GM06990 (cell line): ENCODE measurements around the gene PRELID1.
"Not testable (repeated sequence)": the region's sequence is repeated elsewhere in the genome, so short reads cannot be mapped to it uniquely, and the experiment has no call there.

Experiments
- DNase-seq: peaks from one replicate; pipeline ENCODE4 v3.0.0-alpha.2; 2011; ENCODE audit not compliant: insufficient read length; ENCODE audit errors: extremely low read depth
- H3K27me3 ChIP-seq: replicated peaks from 2 replicates; pipeline ENCODE4 v1.6.0; 2011; ENCODE audit warnings: low read length; ENCODE audit not compliant: control insufficient read depth, insufficient read depth
- H3K36me3 ChIP-seq: 2 replicates; pipeline ENCODE4 v1.5.1; 2011; ENCODE audit warnings: low read length; ENCODE audit not compliant: control insufficient read depth, insufficient read depth
- H3K4me3 ChIP-seq: replicated peaks from 2 replicates; pipeline ENCODE4 v1.5.1; 2011; ENCODE audit warnings: low read depth, mild to moderate bottlenecking, control low read depth, low read length
- TF ChIP-seq, protein P1 (sequence below): IDR thresholded peaks from 2 replicates; pipeline ENCODE4 v1.5.1; 2011; ENCODE audit warnings: low read length, control low read depth, mild to moderate bottlenecking, inconsistent platforms; ENCODE audit not compliant: insufficient read depth, poor library complexity, severe bottlenecking

PRELID1 gene

DNA sequence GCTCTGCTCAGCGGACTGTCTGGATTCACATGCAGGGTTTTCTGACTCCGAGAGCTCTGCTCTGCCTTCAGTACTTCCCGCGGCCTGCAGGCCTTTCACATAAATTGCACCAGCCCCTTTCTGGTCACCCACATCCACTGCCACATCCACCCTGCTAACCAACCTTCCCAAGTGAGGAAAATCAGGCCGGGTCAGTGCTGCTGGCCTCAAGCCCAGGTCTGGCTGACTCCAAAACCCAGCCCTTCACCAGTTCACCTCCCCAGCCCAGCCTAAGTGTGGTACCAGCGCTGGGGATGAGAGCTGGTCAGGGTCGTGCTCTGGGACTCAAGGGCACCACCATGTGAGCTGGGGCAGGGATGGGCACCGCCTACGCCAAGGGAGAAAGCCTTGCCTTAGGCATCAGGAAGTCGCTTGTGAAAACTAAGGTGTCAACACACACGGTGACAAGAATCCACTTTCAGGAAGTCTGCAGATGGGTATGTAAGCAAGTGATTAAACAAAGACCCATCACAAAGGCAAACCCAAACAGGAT lies 35.6 kb downstream of the PRELID1 start:
- H3K27me3 ChIP-seq: no peaks in the 10 kb centered on the region
- H3K4me3 ChIP-seq: no peak overlapping the region
- DNase-seq: no peak
- peaks cover 46% of the 10 kb centered on the region for H3K36me3 ChIP-seq
- TF ChIP-seq, protein P1, sequence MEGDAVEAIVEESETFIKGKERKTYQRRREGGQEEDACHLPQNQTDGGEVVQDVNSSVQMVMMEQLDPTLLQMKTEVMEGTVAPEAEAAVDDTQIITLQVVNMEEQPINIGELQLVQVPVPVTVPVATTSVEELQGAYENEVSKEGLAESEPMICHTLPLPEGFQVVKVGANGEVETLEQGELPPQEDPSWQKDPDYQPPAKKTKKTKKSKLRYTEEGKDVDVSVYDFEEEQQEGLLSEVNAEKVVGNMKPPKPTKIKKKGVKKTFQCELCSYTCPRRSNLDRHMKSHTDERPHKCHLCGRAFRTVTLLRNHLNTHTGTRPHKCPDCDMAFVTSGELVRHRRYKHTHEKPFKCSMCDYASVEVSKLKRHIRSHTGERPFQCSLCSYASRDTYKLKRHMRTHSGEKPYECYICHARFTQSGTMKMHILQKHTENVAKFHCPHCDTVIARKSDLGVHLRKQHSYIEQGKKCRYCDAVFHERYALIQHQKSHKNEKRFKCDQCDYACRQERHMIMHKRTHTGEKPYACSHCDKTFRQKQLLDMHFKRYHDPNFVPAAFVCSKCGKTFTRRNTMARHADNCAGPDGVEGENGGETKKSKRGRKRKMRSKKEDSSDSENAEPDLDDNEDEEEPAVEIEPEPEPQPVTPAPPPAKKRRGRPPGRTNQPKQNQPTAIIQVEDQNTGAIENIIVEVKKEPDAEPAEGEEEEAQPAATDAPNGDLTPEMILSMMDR: no peak

DNA sequence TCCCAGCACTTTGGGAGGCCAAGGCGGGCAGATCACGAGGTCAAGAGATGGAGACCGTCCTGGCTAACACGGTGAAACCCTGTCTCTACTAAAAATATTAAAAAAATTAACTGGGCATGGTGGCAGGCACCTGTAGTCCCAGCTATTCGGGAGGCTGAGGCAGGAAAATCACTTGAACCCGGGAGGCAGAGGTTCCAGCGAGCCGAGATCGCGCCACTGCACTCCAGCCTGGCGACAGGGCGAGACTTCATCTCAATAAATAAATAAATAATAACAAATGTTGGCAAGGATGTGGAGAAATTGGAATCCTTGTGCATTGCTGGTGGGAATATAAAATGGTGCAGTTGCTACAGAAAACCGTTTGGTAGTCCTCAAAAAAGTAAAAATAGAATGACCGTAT lies 39.4 kb downstream of the PRELID1 start:
- not testable (repeated sequence) for H3K27me3 ChIP-seq, DNase-seq, H3K4me3 ChIP-seq
- peaks cover 24% of the 10 kb centered on the region for H3K36me3 ChIP-seq

DNA sequence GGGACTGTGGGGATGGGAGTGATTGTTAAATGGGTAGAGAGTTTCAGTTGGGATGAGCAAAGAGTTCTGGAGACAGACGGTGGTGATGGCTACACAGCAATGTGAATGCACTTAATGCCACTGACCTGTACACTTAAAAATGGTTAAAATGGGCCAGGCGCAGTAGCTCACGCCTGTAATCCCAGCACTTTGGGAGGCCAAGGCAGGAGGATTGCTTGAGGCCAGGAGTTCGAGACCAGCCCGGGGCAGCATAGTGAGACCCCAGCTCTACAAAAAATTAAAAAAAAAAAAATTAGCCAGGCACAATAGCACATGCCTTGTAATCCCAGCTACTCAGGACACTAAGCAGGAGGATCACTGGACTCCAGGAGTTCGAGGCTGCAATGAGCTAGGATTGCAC lies 40.2 kb downstream of the PRELID1 start:
- DNase-seq: no peak
- Histone ChIP-seq H3K27me3 (no peaks in the 10 kb centered on the region), H3K36me3 (peaks cover 17% of the 10 kb centered on the region), H3K4me3 (no peak overlapping the region)
- TF ChIP-seq, protein P1: no peak

DNA sequence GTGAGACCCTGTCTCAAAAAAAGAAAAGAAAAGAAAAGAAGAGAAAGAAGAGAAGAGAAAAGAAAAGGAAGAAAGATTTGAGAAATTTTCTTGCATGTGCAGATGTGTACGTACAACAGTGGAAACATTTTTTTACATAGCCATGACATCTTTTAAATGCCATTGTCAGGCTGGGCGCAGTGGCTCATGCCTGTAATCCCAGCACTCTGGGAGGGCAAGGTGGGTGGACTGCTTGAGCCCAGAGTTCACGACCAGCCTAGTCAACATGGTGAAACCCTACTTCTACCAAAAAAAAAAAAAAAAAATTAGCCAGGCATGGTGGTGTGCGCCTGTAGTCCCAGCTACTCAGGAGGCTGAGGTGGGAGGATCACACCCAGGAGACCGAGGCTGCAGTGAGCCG lies 41.3 kb downstream of the PRELID1 start:
- Histone ChIP-seq H3K36me3 (peaks cover 15% of the 10 kb centered on the region), H3K4me3 (no peak overlapping the region), H3K27me3 (no peaks in the 10 kb centered on the region)
- no peak for DNase-seq
- TF ChIP-seq, protein P1: no peak

DNA sequence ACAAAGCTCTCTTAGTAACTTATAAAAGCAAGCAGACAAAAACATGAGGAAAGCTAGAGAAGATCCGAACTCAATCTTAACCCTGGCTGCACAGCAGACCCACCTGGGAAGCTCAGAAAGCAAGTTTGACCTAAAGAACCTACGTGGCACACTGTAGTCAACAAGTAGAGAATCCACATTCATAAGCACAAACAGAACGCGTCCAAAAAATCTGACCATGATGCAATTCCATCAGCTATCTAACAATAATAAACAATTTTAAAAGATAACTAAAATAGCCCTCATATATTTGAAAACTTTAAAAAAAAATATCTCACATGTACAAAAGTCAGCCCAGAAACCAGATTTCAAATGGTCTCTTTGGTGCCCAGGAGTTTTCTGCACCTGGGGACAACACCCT lies 43.2 kb downstream of the PRELID1 start:
- TF ChIP-seq, protein P1: no peak
- Histone ChIP-seq H3K36me3 (peaks cover 17% of the 10 kb centered on the region), H3K4me3 (no peak overlapping the region), H3K27me3 (no peaks in the 10 kb centered on the region)
- no peak for DNase-seq

DNA sequence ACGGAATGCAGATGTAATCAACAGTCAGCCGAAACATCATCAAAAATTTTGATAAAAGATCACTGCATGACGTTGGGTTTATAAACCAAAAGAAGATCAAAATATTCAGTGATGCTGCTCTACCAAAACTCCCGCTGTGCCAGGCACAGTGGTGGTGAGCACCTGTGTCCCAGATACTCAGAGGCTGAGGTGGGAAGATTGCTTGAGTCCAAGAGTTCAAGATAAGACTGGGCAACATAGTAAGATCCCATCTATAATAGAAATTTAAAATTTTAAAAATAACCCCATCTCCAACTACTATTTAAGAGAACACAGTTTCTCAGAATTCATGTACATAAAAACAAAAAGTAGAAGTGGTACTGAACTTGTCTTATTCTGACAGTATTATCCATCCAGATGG lies 44.1 kb downstream of the PRELID1 start:
- TF ChIP-seq, protein P1: no peak
- H3K27me3 ChIP-seq: no peaks in the 10 kb centered on the region
- no peak overlapping the region for H3K4me3 ChIP-seq
- no peak for DNase-seq
- H3K36me3 ChIP-seq: peaks cover 15% of the 10 kb centered on the region
